ENCODE measurements around the gene PXMP2.

Gene PXMP2

DNA sequence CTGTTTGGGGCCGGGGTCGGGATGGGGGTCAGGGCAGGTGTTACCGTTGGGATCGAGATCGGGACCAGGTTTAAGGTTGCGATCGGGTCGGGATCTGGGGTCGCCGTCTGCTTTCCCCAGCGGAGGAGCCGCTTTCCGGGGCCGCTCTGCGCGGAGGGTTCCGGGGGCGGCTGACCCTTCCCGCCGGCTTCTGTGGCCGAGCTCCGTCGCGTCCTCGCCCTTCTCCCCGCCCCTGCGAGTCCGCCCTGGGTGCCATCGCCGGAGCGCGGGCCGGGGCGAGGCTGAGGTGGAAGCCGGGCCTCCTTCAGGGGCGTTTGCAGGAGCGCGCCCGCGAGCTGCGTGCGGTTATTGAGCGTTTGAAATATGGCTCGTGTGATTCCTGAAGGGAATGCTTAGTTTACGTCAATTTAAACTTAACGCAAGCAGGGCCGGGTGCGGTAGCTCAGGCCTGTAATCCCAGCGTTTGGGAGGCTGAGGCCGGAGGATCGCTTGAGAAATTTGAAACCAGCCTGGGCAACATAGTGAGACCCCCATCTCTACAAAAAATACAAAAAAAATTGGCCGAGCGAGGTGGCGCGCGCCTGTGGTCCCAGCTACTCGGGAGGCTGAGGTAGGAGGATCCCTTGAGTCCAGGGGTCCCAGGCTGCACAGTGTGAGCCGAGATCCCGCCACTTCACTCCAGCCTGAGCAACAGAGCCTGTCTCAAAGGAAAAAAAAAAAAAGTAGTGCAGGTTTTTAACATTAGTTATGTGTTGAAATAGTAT, 23.9 kb downstream of the PXMP2 start:
- H3K4me3 ChIP-seq (ENCODE audit: low read length): peak overlapping the region; percentile 71
- H3K9me3 ChIP-seq (ENCODE audit: low read length): no peaks in the 10 kb centered on the region
- peak overlapping the region; percentile 67 for H2AFZ ChIP-seq (ENCODE audit: low read depth, low read length)
- H3K4me1 ChIP-seq (ENCODE audit: insufficient read depth, low read length): no peaks in the 10 kb centered on the region
- peaks cover 13% of the 10 kb centered on the region for H3K36me3 ChIP-seq (ENCODE audit: insufficient read depth, low read length)
- no peaks in the 10 kb centered on the region for H3K27me3 ChIP-seq (ENCODE audit: insufficient read depth, low read length)

- Histone ChIP-seq H3K27me3 (ENCODE audit: insufficient read depth, low read length) (no peaks in the 10 kb centered on the region), H2AFZ (ENCODE audit: low read depth, low read length) (no peak overlapping the region), H3K4me3 (ENCODE audit: low read length) (no peak overlapping the region), H3K4me1 (ENCODE audit: insufficient read depth, low read length) (no peaks in the 10 kb centered on the region), H3K36me3 (ENCODE audit: insufficient read depth, low read length) (peaks cover 27% of the 10 kb centered on the region), H3K9me3 (ENCODE audit: low read length) (no peaks in the 10 kb centered on the region)
Observed at GRCh38 chr12:132713123-132713522, 25.7 kb downstream of the PXMP2 start.

- no peak overlapping the region for H2AFZ ChIP-seq (ENCODE audit: low read depth, low read length)
- no peaks in the 10 kb centered on the region for H3K4me1 ChIP-seq (ENCODE audit: insufficient read depth, low read length)
- H3K36me3 ChIP-seq (ENCODE audit: insufficient read depth, low read length): peaks cover 46% of the 10 kb centered on the region
- no peaks in the 10 kb centered on the region for H3K9me3 ChIP-seq (ENCODE audit: low read length)
- no peaks in the 10 kb centered on the region for H3K27me3 ChIP-seq (ENCODE audit: insufficient read depth, low read length)
- H3K4me3 ChIP-seq (ENCODE audit: low read length): no peak overlapping the region
Observed at GRCh38 chr12:132715874-132716273, 28.5 kb downstream of the PXMP2 start.

DNA sequence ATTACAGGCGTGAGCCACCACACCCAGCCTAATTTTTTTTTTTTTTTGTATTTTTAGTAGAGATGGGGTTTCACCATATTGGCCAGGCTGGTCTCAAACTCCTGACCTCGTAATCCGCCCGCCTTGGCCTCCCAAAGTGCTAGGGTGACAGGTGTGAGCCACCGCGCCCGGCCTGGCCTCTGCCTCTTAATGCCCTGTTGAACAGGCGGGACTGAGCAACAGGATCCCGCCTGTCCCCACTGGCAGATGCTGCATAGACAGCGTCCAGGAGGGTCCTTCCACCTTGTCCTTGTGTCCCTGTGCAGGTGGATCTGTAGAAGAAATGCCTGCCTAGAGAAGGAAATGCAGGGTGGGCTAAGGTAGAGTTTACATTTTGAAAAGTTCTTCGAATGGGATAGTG, 29.0 kb downstream of the PXMP2 start:
- H3K27me3 ChIP-seq (ENCODE audit: insufficient read depth, low read length): no peaks in the 10 kb centered on the region
- no peaks in the 10 kb centered on the region for H3K9me3 ChIP-seq (ENCODE audit: low read length)
- no peaks in the 10 kb centered on the region for H3K4me1 ChIP-seq (ENCODE audit: insufficient read depth, low read length)
- H3K36me3 ChIP-seq (ENCODE audit: insufficient read depth, low read length): peaks cover 51% of the 10 kb centered on the region
- H2AFZ ChIP-seq (ENCODE audit: low read depth, low read length): no peak overlapping the region
- no peak overlapping the region for H3K4me3 ChIP-seq (ENCODE audit: low read length)

- no peaks in the 10 kb centered on the region for H3K9me3 ChIP-seq (ENCODE audit: low read length)
- no peaks in the 10 kb centered on the region for H3K27me3 ChIP-seq (ENCODE audit: insufficient read depth, low read length)
- no peak overlapping the region for H3K4me3 ChIP-seq (ENCODE audit: low read length)
- H3K4me1 ChIP-seq (ENCODE audit: insufficient read depth, low read length): no peaks in the 10 kb centered on the region
- no peak overlapping the region for H2AFZ ChIP-seq (ENCODE audit: low read depth, low read length)
- H3K36me3 ChIP-seq (ENCODE audit: insufficient read depth, low read length): peaks cover 56% of the 10 kb centered on the region
Observed at GRCh38 chr12:132717011-132717410, 29.6 kb downstream of the PXMP2 start.

- Histone ChIP-seq H3K36me3 (ENCODE audit: insufficient read depth, low read length) (peaks cover 58% of the 10 kb centered on the region), H3K4me1 (ENCODE audit: insufficient read depth, low read length) (no peaks in the 10 kb centered on the region), H3K27me3 (ENCODE audit: insufficient read depth, low read length) (no peaks in the 10 kb centered on the region), H3K9me3 (ENCODE audit: low read length) (no peaks in the 10 kb centered on the region), H2AFZ (ENCODE audit: low read depth, low read length) (no peak overlapping the region), H3K4me3 (ENCODE audit: low read length) (no peak overlapping the region)
Observed at GRCh38 chr12:132717531-132718387, 30.4 kb downstream of the PXMP2 start.

GRCh38 chr12:132718644-132719043, 31.3 kb downstream of the PXMP2 start:
- no peaks in the 10 kb centered on the region for H3K4me1 ChIP-seq (ENCODE audit: insufficient read depth, low read length)
- no peaks in the 10 kb centered on the region for H3K9me3 ChIP-seq (ENCODE audit: low read length)
- H3K36me3 ChIP-seq (ENCODE audit: insufficient read depth, low read length): peaks cover 66% of the 10 kb centered on the region
- H2AFZ ChIP-seq (ENCODE audit: low read depth, low read length): no peak overlapping the region
- no peak overlapping the region for H3K4me3 ChIP-seq (ENCODE audit: low read length)
- no peaks in the 10 kb centered on the region for H3K27me3 ChIP-seq (ENCODE audit: insufficient read depth, low read length)

- Histone ChIP-seq H3K4me3 (ENCODE audit: low read length) (no peak overlapping the region), H3K36me3 (ENCODE audit: insufficient read depth, low read length) (peaks cover 69% of the 10 kb centered on the region), H3K9me3 (ENCODE audit: low read length) (no peaks in the 10 kb centered on the region), H2AFZ (ENCODE audit: low read depth, low read length) (no peak overlapping the region), H3K4me1 (ENCODE audit: insufficient read depth, low read length) (no peaks in the 10 kb centered on the region), H3K27me3 (ENCODE audit: insufficient read depth, low read length) (no peaks in the 10 kb centered on the region)
Observed at GRCh38 chr12:132719141-132719953, 32.0 kb downstream of the PXMP2 start.

DNA sequence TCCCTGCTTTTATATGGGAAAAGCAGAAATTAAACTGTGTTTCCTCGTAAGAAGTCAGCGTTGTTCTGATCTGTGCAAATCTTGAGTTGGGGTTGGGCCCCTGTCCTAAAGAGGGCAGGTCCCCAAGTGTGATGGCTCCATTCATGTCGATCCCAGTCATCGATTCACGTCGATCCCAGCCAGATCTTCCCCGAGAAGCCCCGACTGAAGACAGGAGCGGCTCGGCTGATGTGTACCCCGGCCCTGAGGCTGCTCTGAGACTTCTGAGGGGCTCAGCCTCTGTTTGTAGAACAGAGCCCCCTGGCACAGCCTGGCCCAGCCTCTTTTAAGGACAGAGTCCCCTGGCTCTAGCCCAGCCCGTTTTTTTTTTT, 32.6 kb downstream of the PXMP2 start:
- H3K36me3 ChIP-seq (ENCODE audit: insufficient read depth, low read length): peaks cover 71% of the 10 kb centered on the region
- no peaks in the 10 kb centered on the region for H3K4me1 ChIP-seq (ENCODE audit: insufficient read depth, low read length)

GRCh38 chr12:132720606-132721345, 33.4 kb downstream of the PXMP2 start:
- Histone ChIP-seq H3K36me3 (ENCODE audit: insufficient read depth, low read length) (peaks cover 76% of the 10 kb centered on the region), H2AFZ (ENCODE audit: low read depth, low read length) (no peak overlapping the region), H3K9me3 (ENCODE audit: low read length) (no peaks in the 10 kb centered on the region), H3K4me1 (ENCODE audit: insufficient read depth, low read length) (no peaks in the 10 kb centered on the region), H3K27me3 (ENCODE audit: insufficient read depth, low read length) (no peaks in the 10 kb centered on the region), H3K4me3 (ENCODE audit: low read length) (no peak overlapping the region)

More for the DNA sequence above, 32.6 kb downstream of the PXMP2 start:
- no peaks in the 10 kb centered on the region for H3K9me3 ChIP-seq (ENCODE audit: low read length)
- no peak overlapping the region for H3K4me3 ChIP-seq (ENCODE audit: low read length)
- H3K27me3 ChIP-seq (ENCODE audit: insufficient read depth, low read length): no peaks in the 10 kb centered on the region
- no peak overlapping the region for H2AFZ ChIP-seq (ENCODE audit: low read depth, low read length)

DNA sequence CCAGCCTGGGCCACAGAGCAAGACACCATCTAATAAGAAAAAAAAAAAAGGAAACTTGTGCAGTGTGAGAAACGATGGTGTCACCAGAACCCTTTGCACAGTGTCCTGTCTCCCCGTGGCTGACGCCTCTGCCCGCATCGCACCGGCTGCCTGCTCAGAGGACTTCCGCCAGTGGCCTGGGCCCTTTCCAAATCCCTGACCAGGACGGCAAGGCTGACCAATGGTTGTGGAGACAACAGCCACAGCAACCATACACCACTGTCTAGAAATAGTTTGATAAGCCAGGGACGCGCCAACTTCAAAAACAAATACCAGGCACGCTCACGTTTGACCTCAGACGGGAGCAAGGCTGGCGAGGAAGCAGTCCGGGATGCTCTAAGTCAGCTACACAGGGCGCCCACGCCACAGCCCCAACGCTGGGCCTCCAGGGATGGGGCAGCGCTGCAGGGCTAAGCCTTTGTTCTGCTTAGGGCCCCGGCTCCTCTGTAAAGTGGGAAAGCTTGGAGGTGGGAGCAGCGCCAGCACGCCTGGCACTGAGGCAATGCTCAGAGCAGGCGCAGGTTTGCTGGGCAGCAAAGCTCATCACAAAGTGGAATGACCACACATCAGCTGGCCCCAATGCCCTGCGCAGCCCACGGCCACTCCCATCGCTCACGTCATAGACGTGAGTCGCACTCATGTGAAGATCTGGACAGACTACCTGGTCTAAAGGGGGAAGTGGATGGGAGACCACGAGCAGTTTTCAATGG, 35.8 kb downstream of the PXMP2 start:
- H3K4me1 ChIP-seq (ENCODE audit: insufficient read depth, low read length): no peaks in the 10 kb centered on the region
- H2AFZ ChIP-seq (ENCODE audit: low read depth, low read length): no peak overlapping the region
- H3K9me3 ChIP-seq (ENCODE audit: low read length): no peaks in the 10 kb centered on the region
- no peaks in the 10 kb centered on the region for H3K27me3 ChIP-seq (ENCODE audit: insufficient read depth, low read length)
- no peak overlapping the region for H3K4me3 ChIP-seq (ENCODE audit: low read length)
- peaks cover 83% of the 10 kb centered on the region for H3K36me3 ChIP-seq (ENCODE audit: insufficient read depth, low read length)

DNA sequence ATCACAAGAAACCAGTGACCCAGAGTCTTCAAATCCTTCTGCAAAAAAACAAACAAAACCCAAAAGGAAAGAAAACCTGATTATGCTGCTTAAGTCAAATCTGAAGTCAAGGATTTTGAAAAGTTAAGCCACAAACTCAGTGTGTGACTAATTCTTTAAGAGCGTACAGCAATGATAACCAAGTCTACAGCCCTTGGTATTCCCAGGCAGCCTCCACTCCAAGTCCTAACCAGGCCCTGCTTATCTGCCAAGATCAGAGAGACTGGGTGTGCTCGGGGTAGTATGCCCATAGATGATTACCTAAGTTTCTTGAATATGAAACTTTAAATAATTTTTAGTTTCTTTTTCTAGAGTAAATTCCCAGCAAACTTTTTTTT, 36.4 kb downstream of the PXMP2 start:
- Histone ChIP-seq H3K4me1 (ENCODE audit: insufficient read depth, low read length) (no peaks in the 10 kb centered on the region), H3K4me3 (ENCODE audit: low read length) (no peak overlapping the region), H3K27me3 (ENCODE audit: insufficient read depth, low read length) (no peaks in the 10 kb centered on the region), H3K36me3 (ENCODE audit: insufficient read depth, low read length) (peaks cover 85% of the 10 kb centered on the region), H3K9me3 (ENCODE audit: low read length) (no peaks in the 10 kb centered on the region), H2AFZ (ENCODE audit: low read depth, low read length) (no peak overlapping the region)
